ENCODE data around the gene ZFYVE27.

ZFYVE27 gene

GRCh38 chr10:97744405-97745035 lies 7.6 kb downstream of the ZFYVE27 start:
- DNase-seq (ENCODE audit: low read depth, low spot score): no peak

GRCh38 chr10:97747573-97747972 lies 10.6 kb downstream of the ZFYVE27 start:
- no peak for DNase-seq (ENCODE audit: low read depth, low spot score)

- DNase-seq (ENCODE audit: low read depth, low spot score): no peak
Observed at GRCh38 chr10:97748116-97748515, 11.2 kb downstream of the ZFYVE27 start.

- no peak for DNase-seq (ENCODE audit: low read depth, low spot score)
Observed at GRCh38 chr10:97752956-97753355, 16.0 kb downstream of the ZFYVE27 start.

- DNase-seq (ENCODE audit: low read depth, low spot score): no peak
Observed at GRCh38 chr10:97754726-97755125, 17.8 kb downstream of the ZFYVE27 start.

- DNase-seq (ENCODE audit: low read depth, low spot score): no peak
Observed at GRCh38 chr10:97755718-97756117, 18.8 kb downstream of the ZFYVE27 start.

- no peak for DNase-seq (ENCODE audit: low read depth, low spot score)
Observed at GRCh38 chr10:97757471-97757870, 20.5 kb downstream of the ZFYVE27 start.

GRCh38 chr10:97759158-97759887 lies 22.4 kb downstream of the ZFYVE27 start:
- DNase-seq (ENCODE audit: low read depth, low spot score): peak; percentile 46

GRCh38 chr10:97759946-97760345 lies 23.0 kb downstream of the ZFYVE27 start:
- no peak for DNase-seq (ENCODE audit: low read depth, low spot score)

- DNase-seq (ENCODE audit: low read depth, low spot score): no peak
Observed at GRCh38 chr10:97760461-97761257, 23.7 kb downstream of the ZFYVE27 start.

GRCh38 chr10:97761331-97761865 lies 24.5 kb downstream of the ZFYVE27 start:
- no peak for DNase-seq (ENCODE audit: low read depth, low spot score)

- no peak for DNase-seq (ENCODE audit: low read depth, low spot score)
Observed at GRCh38 chr10:97762056-97762455, 25.1 kb downstream of the ZFYVE27 start.

- DNase-seq (ENCODE audit: low read depth, low spot score): peak; percentile 18
Observed at GRCh38 chr10:97762816-97763215, 25.9 kb downstream of the ZFYVE27 start.

- no peak for DNase-seq (ENCODE audit: low read depth, low spot score)
Observed at GRCh38 chr10:97763411-97763810, 26.5 kb downstream of the ZFYVE27 start.

- DNase-seq (ENCODE audit: low read depth, low spot score): no peak
Observed at GRCh38 chr10:97763947-97764346, 27.0 kb downstream of the ZFYVE27 start.

GRCh38 chr10:97764519-97764931 lies 27.6 kb downstream of the ZFYVE27 start:
- DNase-seq (ENCODE audit: low read depth, low spot score): no peak

GRCh38 chr10:97765201-97765600 lies 28.3 kb downstream of the ZFYVE27 start:
- no peak for DNase-seq (ENCODE audit: low read depth, low spot score)

GRCh38 chr10:97766106-97766810 lies 29.3 kb downstream of the ZFYVE27 start:
- no peak for DNase-seq (ENCODE audit: low read depth, low spot score)

GRCh38 chr10:97766996-97767924 lies 30.3 kb downstream of the ZFYVE27 start:
- no peak for DNase-seq (ENCODE audit: low read depth, low spot score)

Data from smooth muscle cell of the brain vasculature (primary cell).